Iris pigment epithelial cell (primary cell): Measurements from ENCODE around the gene CBLB.

Experiments
- DNase-seq: peaks from one replicate; pipeline ENCODE4 v3.0.0-alpha.2; 2011; ENCODE audit warnings: low read depth

The CBLB gene

GRCh38 chr3:105868742-105869530 is at the start of gene CBLB:
Gene CBLB (minus strand): TSS chr3:105869012. CDS start chr3:105867577, 1,435 bp downstream.
- peak; percentile 99 for DNase-seq

GRCh38 chr3:105916767-105917166 is 48.0 kb upstream of the CBLB start:
- DNase-seq: no peak

- DNase-seq: no peak
Measured at GRCh38 chr3:105915524-105915923, 46.7 kb upstream of the CBLB start.

GRCh38 chr3:105913616-105914015 is 44.8 kb upstream of the CBLB start:
- DNase-seq: no peak

GRCh38 chr3:105912891-105913290 is 44.1 kb upstream of the CBLB start:
- no peak for DNase-seq

- DNase-seq: no peak
Measured at GRCh38 chr3:105911496-105911895, 42.7 kb upstream of the CBLB start.

- DNase-seq: no peak
Measured at GRCh38 chr3:105907777-105908176, 39.0 kb upstream of the CBLB start.

- peak; percentile 71 for DNase-seq
Measured at GRCh38 chr3:105906836-105907235, 38.0 kb upstream of the CBLB start.

- no peak for DNase-seq
Measured at GRCh38 chr3:105906345-105906744, 37.5 kb upstream of the CBLB start.

- DNase-seq: no peak
Measured at GRCh38 chr3:105905328-105905727, 36.5 kb upstream of the CBLB start.

GRCh38 chr3:105904678-105905284 is 36.0 kb upstream of the CBLB start:
- DNase-seq: peak; percentile 50

GRCh38 chr3:105904251-105904650 is 35.4 kb upstream of the CBLB start:
- DNase-seq: no peak

- DNase-seq: peak; percentile 68
Measured at GRCh38 chr3:105899516-105899915, 30.7 kb upstream of the CBLB start.

GRCh38 chr3:105891101-105891500 is 22.3 kb upstream of the CBLB start:
- no peak for DNase-seq

GRCh38 chr3:105888621-105889579 is 20.1 kb upstream of the CBLB start:
- DNase-seq: no peak

GRCh38 chr3:105885256-105885655 is 16.4 kb upstream of the CBLB start:
- no peak for DNase-seq

- no peak for DNase-seq
Measured at GRCh38 chr3:105883798-105884377, 15.1 kb upstream of the CBLB start.

- no peak for DNase-seq
Measured at GRCh38 chr3:105880681-105881290, 12.0 kb upstream of the CBLB start.

GRCh38 chr3:105878061-105878460 is 9.2 kb upstream of the CBLB start:
- DNase-seq: peak; percentile 34

- no peak for DNase-seq
Measured at GRCh38 chr3:105877336-105877910, 8.6 kb upstream of the CBLB start.

- no peak for DNase-seq
Measured at GRCh38 chr3:105876780-105877327, 8.0 kb upstream of the CBLB start.
